H1 (cell line): ENCODE data around the gene MECP2. TPM values are rescaled to one million over a fixed set of nuclear protein-coding genes. Genes with fewer than 3 reads are reported as not detected.

ENCODE experiments used
- CTCF ChIA-PET: fragments of 300-600 bp; sonication (Branson Sonifier 250); formaldehyde crosslinking; loops from one replicate; lab custom pipeline; 2021; ENCODE audit not compliant: partially characterized antibody; lab: Charles Lee
- POLR2A ChIA-PET: fragments of 300-600 bp; sonication (Branson Sonifier 250); formaldehyde crosslinking; loops from one replicate; lab custom pipeline; 2021; ENCODE audit warnings: inconsistent platforms; ENCODE audit not compliant: partially characterized antibody; lab: Charles Lee
- DNase-seq, 2 experiments: peaks; one replicate each; pipeline versions ENCODE4 v3.0.0 to v3.0.0-alpha.2; 2010 to 2022; ENCODE audit warnings: low spot score in 2 of 2, low read depth in 1 of 2, mixed read lengths in 1 of 2
- FAIRE-seq: peaks from 2 replicates; lab custom pipeline; 2011; peaks lifted over from hg19 to GRCh38; lab: Jason Lieb, UNC
- H2AFZ ChIP-seq: 2 replicates; pipeline ENCODE4 v1.8.1; 2012; ENCODE audit warnings: low read length, inconsistent platforms
- H2AK5ac ChIP-seq: 2 replicates; pipeline ENCODE4 v1.6.1; 2013; ENCODE audit warnings: low read depth, low read length
- H2BK120ac ChIP-seq: replicated peaks from 2 replicates; pipeline ENCODE3; 2013; ENCODE audit warnings: low read depth, low read length, inconsistent platforms
- H2BK12ac ChIP-seq: 2 replicates; pipeline ENCODE4 v1.6.1; 2013; ENCODE audit warnings: low read depth, low read length
- H2BK15ac ChIP-seq: 2 replicates; pipeline ENCODE4 v1.6.1; 2013; ENCODE audit warnings: low read length
- H2BK20ac ChIP-seq: 2 replicates; pipeline ENCODE4 v1.6.1; 2013; ENCODE audit warnings: low read length
- H2BK5ac ChIP-seq: 2 replicates; pipeline ENCODE4 v1.6.1; 2013; ENCODE audit warnings: low read depth, low read length
- H3K14ac ChIP-seq: 2 replicates; pipeline ENCODE4 v1.6.1; 2013; ENCODE audit warnings: inconsistent platforms; ENCODE audit not compliant: insufficient read length
- H3K18ac ChIP-seq: 2 replicates; pipeline ENCODE4 v1.6.1; 2013; ENCODE audit warnings: low read length; ENCODE audit errors: extremely low read depth
- H3K23ac ChIP-seq: 2 replicates; pipeline ENCODE4 v1.6.1; 2013; ENCODE audit warnings: inconsistent platforms; ENCODE audit not compliant: insufficient read length
- H3K23me2 ChIP-seq: 2 replicates; pipeline ENCODE4 v1.6.1; 2013; ENCODE audit warnings: low read depth, low read length
- H3K27ac ChIP-seq: 2 replicates; pipeline ENCODE4 v1.6.1; 2011; ENCODE audit warnings: low read depth, low read length, inconsistent platforms
- H3K27me3 ChIP-seq, 4 experiments: replicated peaks in 1 of 4; 1 replicate in 1 of 4; 2 replicates in 3 of 4; pipeline versions ENCODE4 v1.6.1 to v1.8.1; 2011 to 2013; ENCODE audit warnings: low read length in 3 of 4, mild to moderate bottlenecking in 3 of 4, inconsistent platforms in 2 of 4, mixed read lengths in 2 of 4, moderate library complexity in 1 of 4; ENCODE audit not compliant: control insufficient read depth in 3 of 4, insufficient read depth in 3 of 4; ENCODE audit errors: extremely low read depth in 1 of 4
- H3K36me3 ChIP-seq, 4 experiments: 2 replicates each; pipeline versions ENCODE4 v1.6.1 to v1.8.1; 2011 to 2013; ENCODE audit warnings: mild to moderate bottlenecking in 4 of 4, low read length in 3 of 4, moderate library complexity in 2 of 4, control low read depth in 1 of 4, inconsistent platforms in 1 of 4; ENCODE audit not compliant: insufficient read depth in 4 of 4, control insufficient read depth in 2 of 4
- H3K4ac ChIP-seq: replicated peaks from 2 replicates; pipeline ENCODE3; 2013; ENCODE audit warnings: low read length, low read depth, mixed read lengths, inconsistent platforms; ENCODE audit not compliant: insufficient read length
- H3K4me1 ChIP-seq, 4 experiments: replicated peaks in 1 of 4; 1 replicate in 1 of 4; 2 replicates in 3 of 4; pipeline versions ENCODE4 v1.6.1 to v1.8.1; 2011 to 2013; ENCODE audit warnings: low read length in 3 of 4, inconsistent platforms in 2 of 4, mixed read lengths in 1 of 4; ENCODE audit not compliant: insufficient read depth in 4 of 4, control insufficient read depth in 3 of 4
- H3K4me2 ChIP-seq, 2 experiments: 2 replicates each; pipeline versions ENCODE4 v1.6.1 to v1.8.1; 2011 to 2013; ENCODE audit warnings: low read depth in 2 of 2, low read length in 2 of 2, control low read depth in 1 of 2, inconsistent platforms in 1 of 2, mild to moderate bottlenecking in 1 of 2; ENCODE audit not compliant: insufficient read depth in 1 of 2
- H3K4me3 ChIP-seq, 4 experiments: fragments of 200-600, 300-600 bp in 1 of 4; sonication (generic), shearing (Covaris generic), sonication (Bioruptor Twin) in 1 of 4; 2 replicates each; pipeline versions ENCODE4 v1.5.1 to v1.8.1; 2011 to 2016; ENCODE audit warnings: low read length in 4 of 4, low read depth in 3 of 4, control low read depth in 2 of 4, inconsistent platforms in 2 of 4, mild to moderate bottlenecking in 2 of 4, mixed read lengths in 1 of 4, moderate library complexity in 1 of 4; ENCODE audit not compliant: insufficient read depth in 2 of 4; ENCODE audit errors: extremely low read depth in 1 of 4
- H3K56ac ChIP-seq: replicated peaks from 2 replicates; pipeline ENCODE3; 2013; ENCODE audit warnings: low read depth, mild to moderate bottlenecking, mixed read lengths, low read length, inconsistent platforms; ENCODE audit not compliant: insufficient read length
- H3K79me1 ChIP-seq: 2 replicates; pipeline ENCODE4 v1.6.1; 2013; ENCODE audit warnings: low read depth, low read length, control low read depth
- H3K79me2 ChIP-seq, 2 experiments: 2 replicates each; pipeline versions ENCODE4 v1.6.1 to v1.8.1; 2012 to 2013; ENCODE audit warnings: low read length in 2 of 2, mild to moderate bottlenecking in 2 of 2, inconsistent platforms in 1 of 2; ENCODE audit not compliant: insufficient read depth in 2 of 2, control insufficient read depth in 1 of 2
- H3K9ac ChIP-seq, 4 experiments: replicated peaks in 1 of 4; 1 replicate in 1 of 4; 2 replicates in 3 of 4; pipeline versions ENCODE4 v1.6.1 to v1.8.1; 2011 to 2013; ENCODE audit warnings: low read depth in 3 of 4, low read length in 3 of 4, control low read depth in 2 of 4, mild to moderate bottlenecking in 2 of 4, moderate library complexity in 2 of 4, inconsistent platforms in 1 of 4; ENCODE audit errors: extremely low read depth in 1 of 4
- H3K9me3 ChIP-seq, 2 experiments: 2 replicates each; pipeline versions ENCODE4 v1.6.1 to v1.8.1; 2012 to 2013; ENCODE audit warnings: mild to moderate bottlenecking in 2 of 2, moderate library complexity in 2 of 2, control low read depth in 1 of 2, inconsistent platforms in 1 of 2, low read depth in 1 of 2, low read length in 1 of 2, mixed read lengths in 1 of 2; ENCODE audit not compliant: insufficient read depth in 2 of 2
- H4K20me1 ChIP-seq, 2 experiments: replicated peaks in 1 of 2; 2 replicates each; pipeline versions ENCODE3 to v1.8.1; 2011 to 2013; ENCODE audit warnings: inconsistent platforms in 2 of 2, low read length in 2 of 2, mild to moderate bottlenecking in 1 of 2; ENCODE audit not compliant: insufficient read depth in 2 of 2, control insufficient read depth in 1 of 2
- H4K5ac ChIP-seq: 2 replicates; pipeline ENCODE4 v1.6.1; 2013; ENCODE audit warnings: low read length, low read depth, mixed read lengths, inconsistent platforms; ENCODE audit not compliant: insufficient read length
- H4K8ac ChIP-seq: 2 replicates; pipeline ENCODE4 v1.8.0; 2013; ENCODE audit warnings: mild to moderate bottlenecking, moderate library complexity, low read length, inconsistent platforms; ENCODE audit not compliant: insufficient read depth; ENCODE audit errors: extremely low read depth
- H4K91ac ChIP-seq: replicated peaks from 2 replicates; pipeline ENCODE3; 2013; ENCODE audit warnings: low read length, mixed read lengths, inconsistent platforms; ENCODE audit not compliant: insufficient read length
- BACH1 ChIP-seq: IDR thresholded peaks from 2 replicates; pipeline ENCODE4 v1.6.1; 2012; ENCODE audit warnings: low read length, improper control_type of control experiment
- BCL11A ChIP-seq, 2 experiments: IDR thresholded peaks; one replicate each; pipeline ENCODE4 v1.6.1; 2011; ENCODE audit warnings: low read depth in 2 of 2, low read length in 2 of 2, mild to moderate bottlenecking in 2 of 2
- FOSL1 ChIP-seq: IDR thresholded peaks from 2 replicates; pipeline ENCODE4 v1.6.1; 2011; ENCODE audit warnings: mild to moderate bottlenecking, low read depth, low read length, moderate library complexity; ENCODE audit not compliant: insufficient read depth
- JUN ChIP-seq: IDR thresholded peaks from 2 replicates; pipeline ENCODE4 v1.6.1; 2011; ENCODE audit warnings: low read depth, mild to moderate bottlenecking, improper control_type of control experiment, low read length
- KDM5A ChIP-seq: fragments of 200-600 bp; IDR thresholded peaks from 2 replicates; pipeline ENCODE4 v1.7.1; 2012; ENCODE audit warnings: mild to moderate bottlenecking, low read length, inconsistent platforms, mixed read lengths
- PHF8 ChIP-seq: fragments of 200-600 bp; sonication (generic); conservative IDR thresholded peaks from 2 replicates; pipeline ENCODE4 v1.7.1; 2012; ENCODE audit warnings: low read depth, mild to moderate bottlenecking, inconsistent platforms, low read length, moderate library complexity
- SAP30 ChIP-seq: fragments of 300-600 bp; sonication (generic); IDR thresholded peaks from 2 replicates; pipeline ENCODE4 v1.7.1; 2012; ENCODE audit warnings: low read length, moderate library complexity, mild to moderate bottlenecking, inconsistent platforms; ENCODE audit not compliant: insufficient read depth, insufficient replicate concordance
- TAF7 ChIP-seq: optimal IDR thresholded peaks from 2 replicates; pipeline ENCODE3; 2011; ENCODE audit warnings: low read depth, mild to moderate bottlenecking, inconsistent platforms, low read length, moderate library complexity, borderline replicate concordance
- WGBS, 2 experiments: shearing (Covaris generic) in 1 of 2; methylation state at CpG; one replicate each; pipeline versions ENCODE4 v1.1.6 to v1.1.7; 2013 to 2015; ENCODE audit warnings: low lambda C conversion rate in 2 of 2, mixed read lengths in 2 of 2, inconsistent platforms in 1 of 2, low coverage in 1 of 2, missing lambda C conversion rate in 1 of 2; ENCODE audit not compliant: insufficient replicate concordance in 2 of 2, insufficient coverage in 1 of 2, insufficient read length in 1 of 2; ENCODE audit errors: extremely low coverage in 1 of 2, missing lambda C conversion rate in 1 of 2; 5-methylcytosine and 5-hydroxymethylcytosine counted together
- polyA plus RNA-seq, 7 experiments: library from polyadenylated mRNA; depleted of rRNA in 3 of 7; stranded (reverse) in 5 of 7; unstranded in 2 of 7; fragments of >200 nt in 5 of 7; fragments of 200-250 nt in 2 of 7; gene quantifications; 1 replicate in 5 of 7; 2 replicates in 1 of 7; 4 replicates in 1 of 7; pipeline versions ENCODE4 v1.2.1 to v1.2.3, GENCODE V29; 2011 to 2013; ENCODE audit warnings: missing spikeins in 2 of 7, mixed read lengths in 2 of 7
- total RNA-seq: library from RNA; stranded (reverse); fragmentation: NEBNext Ultra II Directional; extraction: Animal tissue kit (Norgen Biotek cat#: 25700); gene quantifications from 2 replicates; pipeline ENCODE4 v1.2.1, GENCODE V29; 2021

MECP2 gene
- total and polyA plus RNA-seq, 2 of the 8 experiments (the other 6 are each of a cell fraction or from before 2014, with no cell fraction given), result 5.0 to 32.4 TPM

DNA sequence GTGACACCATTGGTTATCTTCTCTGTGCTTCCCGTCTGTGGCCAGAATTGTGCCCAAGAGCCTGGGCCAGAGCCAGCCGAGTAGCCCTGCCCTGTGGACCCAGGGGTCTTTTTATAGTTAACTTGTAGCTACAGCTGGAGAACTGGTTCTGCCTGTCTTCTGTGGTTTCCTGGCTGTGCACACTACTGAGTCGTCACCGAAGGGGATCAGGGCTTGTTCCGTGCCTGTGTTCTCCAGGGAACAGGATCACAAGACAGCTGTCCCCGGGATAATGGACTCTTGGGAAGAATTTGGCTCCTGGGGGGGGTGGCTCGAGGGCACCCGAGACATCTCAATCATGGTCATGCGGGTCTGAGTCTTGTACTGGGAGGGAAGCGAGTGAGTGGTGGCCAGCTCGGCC is 24.4 kb upstream of the MECP2 start:
- no peak overlapping the region for H3K27ac ChIP-seq
- H4K8ac ChIP-seq, result no peak overlapping the region
- no peak overlapping the region for H3K14ac ChIP-seq
- H2BK12ac ChIP-seq, result no peak overlapping the region
- no peak for FAIRE-seq
- H3K4me1 ChIP-seq, result no peaks in the 10 kb centered on the region
- H3K18ac ChIP-seq, result no peak overlapping the region
- no peak overlapping the region for H3K23ac ChIP-seq
- H2BK5ac ChIP-seq, result no peak overlapping the region
- CTCF ChIA-PET, result no interaction called here
- POLR2A ChIA-PET, result no interaction called here
- H3K9me3 ChIP-seq, result peaks cover 0 to 5% of the 10 kb centered on the region in 2 experiments; a peak in 1 of 4 replicates
- H2AFZ ChIP-seq, result no peak overlapping the region
- H3K79me2 ChIP-seq, result no peaks in the 10 kb centered on the region
- H2AK5ac ChIP-seq, result no peak overlapping the region
- no peak overlapping the region for H3K4me2 ChIP-seq
- H2BK15ac ChIP-seq, result no peak overlapping the region
- H3K4ac ChIP-seq, result no peak overlapping the region
- no peak overlapping the region for H3K9ac ChIP-seq
- H3K56ac ChIP-seq, result no peak overlapping the region
- H4K91ac ChIP-seq, result no peak overlapping the region
- H4K20me1 ChIP-seq, result no peaks in the 10 kb centered on the region
- 88% methylated on average over 10 of the region's 11 CpGs; no CpG with 5 or more reads in 1 of the 2 experiments for WGBS, 2 experiments
- H3K4me3 ChIP-seq, result no peak overlapping the region
- no peaks in the 10 kb centered on the region for H3K79me1 ChIP-seq
- H3K23me2 ChIP-seq, result no peaks in the 10 kb centered on the region
- H4K5ac ChIP-seq, result no peak overlapping the region
- no peak for DNase-seq
- no peak overlapping the region for H2BK120ac ChIP-seq
- no peaks in the 10 kb centered on the region for H3K36me3 ChIP-seq
- no peak for TF ChIP-seq SAP30
- TF ChIP-seq PHF8, result no peak
- TF ChIP-seq BCL11A (IDR thresholded peaks at IDR 0.05; ENCODE audit: low read depth in 2 of 2, low read length in 2 of 2), result no peak
- no peak for TF ChIP-seq JUN
- no peak for TF ChIP-seq FOSL1
- no peak for TF ChIP-seq KDM5A
- TF ChIP-seq BACH1, result no peak
- no peak for TF ChIP-seq TAF7
- no peaks in the 10 kb centered on the region for H3K27me3 ChIP-seq
- H2BK20ac ChIP-seq, result no peak overlapping the region
